K562 (cell line): ENCODE measurements around the gene CHMP5. TPM values are rescaled to one million over a fixed set of nuclear protein-coding genes. Genes with fewer than 3 reads are reported as not detected.

Source experiments
- ARID3A ChIP-seq: IDR thresholded peaks from 2 replicates; pipeline ENCODE4 v1.6.1; 2012; ENCODE audit warnings: low read depth, low read length, improper control_type of control experiment, borderline replicate concordance
- CBFB ChIP-seq: sonication (generic); formaldehyde crosslinking; IDR thresholded peaks from 2 replicates; pipeline ENCODE4 v1.4.0; 2020; ENCODE audit warnings: mild to moderate bottlenecking, missing genetic modification reagents
- CSDE1 ChIP-seq, 2 experiments: fragments of 450-650 bp; IDR thresholded peaks; 2 replicates each; pipeline ENCODE4 v1.6.1; 2016; ENCODE audit warnings: mild to moderate bottlenecking in 1 of 2
- EP400 ChIP-seq: fragments of 450-650 bp; IDR thresholded peaks from 2 replicates; pipeline ENCODE4 v1.6.1; 2017; ENCODE audit warnings: antibody characterized with exemption, mild to moderate bottlenecking, moderate library complexity
- FOXP1 ChIP-seq: sonication (generic); formaldehyde crosslinking; IDR thresholded peaks from 2 replicates; pipeline ENCODE4 v1.8.0; 2022; ENCODE audit warnings: mild to moderate bottlenecking, missing genetic modification reagents
- HDAC1 ChIP-seq, 2 experiments: fragments of 450-650 bp; IDR thresholded peaks; 2 replicates each; pipeline ENCODE4 v1.6.1; 2016 to 2017; ENCODE audit warnings: inconsistent platforms in 1 of 2, mild to moderate bottlenecking in 1 of 2, moderate library complexity in 1 of 2
- MAX ChIP-seq: sonication (generic); formaldehyde crosslinking; IDR thresholded peaks from 2 replicates; pipeline ENCODE4 v1.9.0; 2022; ENCODE audit warnings: mild to moderate bottlenecking, missing genetic modification reagents
- NCOA6 ChIP-seq: fragments of 450-650 bp; IDR thresholded peaks from 2 replicates; pipeline ENCODE4 v1.6.1; 2017; ENCODE audit warnings: mild to moderate bottlenecking
- NFIC ChIP-seq: fragments of 450-650 bp; IDR thresholded peaks from 2 replicates; pipeline ENCODE4 v1.6.1; 2017; ENCODE audit warnings: mild to moderate bottlenecking, inconsistent platforms
- SAP30 ChIP-seq: fragments of 200-600 bp; sonication (generic); IDR thresholded peaks from 2 replicates; pipeline ENCODE4 v1.6.1; 2012; ENCODE audit warnings: borderline replicate concordance, low read depth, mild to moderate bottlenecking, moderate library complexity, low read length, control low read depth, inconsistent platforms; ENCODE audit not compliant: insufficient read depth, poor library complexity, severe bottlenecking
- SIRT6 ChIP-seq: IDR thresholded peaks from one replicate; pipeline ENCODE4 v1.6.1; 2012; ENCODE audit warnings: low read depth, mild to moderate bottlenecking, control low read depth, inconsistent platforms, low read length, moderate library complexity
- ZBTB49 ChIP-seq: sonication (generic); formaldehyde crosslinking; IDR thresholded peaks from 2 replicates; pipeline ENCODE4 v1.8.0; 2022; ENCODE audit warnings: missing genetic modification reagents, mild to moderate bottlenecking, borderline replicate concordance
- ZNF224 ChIP-seq: sonication (generic); formaldehyde crosslinking; IDR thresholded peaks from 2 replicates; pipeline ENCODE4 v1.8.0; 2022; ENCODE audit warnings: mild to moderate bottlenecking, missing genetic modification reagents
- polyA plus RNA-seq, 8 experiments: library from polyadenylated mRNA; depleted of rRNA in 4 of 8; stranded (reverse) in 5 of 8; unstranded in 3 of 8; fragments of >200 nt; fragmentation: Nextera tagmentation in 2 of 8; fragmentation: Illumina TruSeq in 1 of 8; extraction: Ambion mirVana in 2 of 8; extraction: Trizol in 1 of 8; gene quantifications; 2 replicates each; pipeline versions ENCODE4 v1.2.1 to v1.2.3, GENCODE V29; 2011 to 2014; ENCODE audit warnings: inconsistent platforms in 1 of 8, missing spikeins in 1 of 8
- total RNA-seq, 7 experiments: library from RNA; depleted of rRNA in 6 of 7; stranded (reverse); fragments of >200 nt in 6 of 7; fragmentation: Illumina TruSeq in 2 of 7; extraction: Trizol in 2 of 7; gene quantifications; 2 replicates each; pipeline versions ENCODE4 v1.2.1 to v1.2.3, GENCODE V29; 2011 to 2021; ENCODE audit warnings: low replicate concordance in 1 of 7
- TF ChIP-seq, protein P1 (sequence below): sonication (generic); formaldehyde crosslinking; IDR thresholded peaks from 2 replicates; pipeline ENCODE4 v1.5.0; 2020; ENCODE audit warnings: missing genetic modification reagents
- TF ChIP-seq, protein P2 (sequence below): sonication (generic); formaldehyde crosslinking; IDR thresholded peaks from 2 replicates; pipeline ENCODE4 v1.9.0; 2022; ENCODE audit warnings: mild to moderate bottlenecking, missing genetic modification reagents
- TF ChIP-seq, protein P3 (sequence below): sonication (generic); formaldehyde crosslinking; IDR thresholded peaks from 2 replicates; pipeline ENCODE4 v1.8.0; 2022; ENCODE audit warnings: missing genetic modification reagents, mild to moderate bottlenecking, borderline replicate concordance
- TF ChIP-seq, protein P4 (sequence below), 2 experiments: fragments of 450-650 bp; conservative IDR thresholded peaks; 2 replicates each; pipeline ENCODE4 v1.6.1; 2017; ENCODE audit warnings: mild to moderate bottlenecking in 2 of 2, moderate library complexity in 2 of 2

CHMP5 gene
- total and polyA plus RNA-seq, 9 of the 15 experiments (the other 6 are each of a cell fraction or from before 2014, with no cell fraction given) = 36.0 to 105 (median 54.9) TPM

GRCh38 chr9:33264003-33264472 is 811 bp upstream of the CHMP5 start (continued):
- TF ChIP-seq SAP30 (peak; percentile 34), ZNF224 (CRISPR knock-in tag) (0 out of 2 replicates have a peak, but pooled peaks have one; percentile 32), CSDE1 (IDR thresholded peaks at IDR 0.05) (no peak), HDAC1 (IDR thresholded peaks at IDR 0.05) (peak in 1 of 2 experiments; percentile 64; a peak in 2 of 4 replicates), NCOA6 (no peak), FOXP1 (0 out of 2 replicates have a peak, but pooled peaks have one; percentile 50), ARID3A (no peak), MAX (CRISPR knock-in tag) (peak; percentile 68; the same call in 1 of the 2 replicates), EP400 (peak; percentile 73), NFIC (no peak), ZBTB49 (no peak), SIRT6 (no peak), CBFB (CRISPR knock-in tag) (no peak)
- TF ChIP-seq, protein P1, sequence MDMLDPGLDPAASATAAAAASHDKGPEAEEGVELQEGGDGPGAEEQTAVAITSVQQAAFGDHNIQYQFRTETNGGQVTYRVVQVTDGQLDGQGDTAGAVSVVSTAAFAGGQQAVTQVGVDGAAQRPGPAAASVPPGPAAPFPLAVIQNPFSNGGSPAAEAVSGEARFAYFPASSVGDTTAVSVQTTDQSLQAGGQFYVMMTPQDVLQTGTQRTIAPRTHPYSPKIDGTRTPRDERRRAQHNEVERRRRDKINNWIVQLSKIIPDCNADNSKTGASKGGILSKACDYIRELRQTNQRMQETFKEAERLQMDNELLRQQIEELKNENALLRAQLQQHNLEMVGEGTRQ = peak; percentile 67
- TF ChIP-seq, protein P2, sequence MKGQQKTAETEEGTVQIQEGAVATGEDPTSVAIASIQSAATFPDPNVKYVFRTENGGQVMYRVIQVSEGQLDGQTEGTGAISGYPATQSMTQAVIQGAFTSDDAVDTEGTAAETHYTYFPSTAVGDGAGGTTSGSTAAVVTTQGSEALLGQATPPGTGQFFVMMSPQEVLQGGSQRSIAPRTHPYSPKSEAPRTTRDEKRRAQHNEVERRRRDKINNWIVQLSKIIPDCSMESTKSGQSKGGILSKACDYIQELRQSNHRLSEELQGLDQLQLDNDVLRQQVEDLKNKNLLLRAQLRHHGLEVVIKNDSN (CRISPR knock-in tag) = peak; percentile 84
- TF ChIP-seq, protein P3, sequence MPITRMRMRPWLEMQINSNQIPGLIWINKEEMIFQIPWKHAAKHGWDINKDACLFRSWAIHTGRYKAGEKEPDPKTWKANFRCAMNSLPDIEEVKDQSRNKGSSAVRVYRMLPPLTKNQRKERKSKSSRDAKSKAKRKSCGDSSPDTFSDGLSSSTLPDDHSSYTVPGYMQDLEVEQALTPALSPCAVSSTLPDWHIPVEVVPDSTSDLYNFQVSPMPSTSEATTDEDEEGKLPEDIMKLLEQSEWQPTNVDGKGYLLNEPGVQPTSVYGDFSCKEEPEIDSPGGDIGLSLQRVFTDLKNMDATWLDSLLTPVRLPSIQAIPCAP = no peak
- TF ChIP-seq, protein P4, sequence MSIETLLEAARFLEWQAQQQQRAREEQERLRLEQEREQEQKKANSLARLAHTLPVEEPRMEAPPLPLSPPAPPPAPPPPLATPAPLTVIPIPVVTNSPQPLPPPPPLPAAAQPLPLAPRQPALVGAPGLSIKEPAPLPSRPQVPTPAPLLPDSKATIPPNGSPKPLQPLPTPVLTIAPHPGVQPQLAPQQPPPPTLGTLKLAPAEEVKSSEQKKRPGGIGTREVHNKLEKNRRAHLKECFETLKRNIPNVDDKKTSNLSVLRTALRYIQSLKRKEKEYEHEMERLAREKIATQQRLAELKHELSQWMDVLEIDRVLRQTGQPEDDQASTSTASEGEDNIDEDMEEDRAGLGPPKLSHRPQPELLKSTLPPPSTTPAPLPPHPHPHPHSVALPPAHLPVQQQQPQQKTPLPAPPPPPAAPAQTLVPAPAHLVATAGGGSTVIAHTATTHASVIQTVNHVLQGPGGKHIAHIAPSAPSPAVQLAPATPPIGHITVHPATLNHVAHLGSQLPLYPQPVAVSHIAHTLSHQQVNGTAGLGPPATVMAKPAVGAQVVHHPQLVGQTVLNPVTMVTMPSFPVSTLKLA (conservative IDR thresholded peaks at IDR 0.05) = peak; percentile 31 to 76
